Activated CD8-positive, alpha-beta memory T cell treated with anti-CD3 and anti-CD28 coated beads, Interleukin-2, amount 50 U/mL, for 48 hours (primary cell): Measurements from ENCODE around the gene SLC9A3.
"Not testable (repeated sequence)": the region's sequence is repeated elsewhere in the genome, so short reads cannot be mapped to it uniquely, and the experiment has no call there.

Source experiments
- DNase-seq: peaks from one replicate; pipeline ENCODE4 v3.0.0-alpha.2; 2020

The SLC9A3 gene

DNA sequence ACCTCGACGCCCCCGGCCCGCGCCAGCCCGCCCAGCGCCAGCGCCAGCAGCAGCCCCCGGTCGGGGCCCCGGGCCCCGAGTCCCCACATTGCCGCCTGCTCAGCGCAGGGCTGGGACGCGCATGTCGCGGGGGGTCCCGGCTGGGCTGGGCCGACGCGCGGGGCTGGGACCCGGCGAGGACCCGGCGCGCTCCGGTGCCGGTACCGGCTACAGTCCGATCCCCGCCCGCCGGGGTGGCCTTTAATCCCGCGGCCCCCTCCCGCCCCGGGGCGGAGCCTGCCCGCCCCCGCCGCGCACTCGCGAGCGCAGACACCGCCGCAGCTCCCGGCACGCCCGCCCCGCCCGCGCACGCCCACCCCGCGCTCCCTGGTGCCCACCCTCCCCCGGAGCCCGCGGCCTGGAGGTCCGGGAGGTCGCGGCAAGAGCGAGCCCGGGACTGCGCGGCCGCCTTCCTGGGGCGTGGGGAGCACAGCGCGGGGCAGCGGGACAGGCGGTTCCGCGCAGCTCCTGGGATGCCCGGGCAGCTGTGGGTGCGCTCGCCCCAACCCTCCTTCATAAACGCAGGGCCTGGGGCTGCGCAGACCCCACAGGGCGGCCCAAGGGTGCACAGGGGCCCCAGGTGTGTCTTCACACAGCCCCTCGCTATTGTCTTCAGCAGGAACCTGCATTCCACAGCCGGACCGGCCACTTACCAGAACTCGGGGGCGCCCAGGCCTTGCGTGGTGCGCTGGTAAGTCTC is at the start of gene SLC9A3:
Gene SLC9A3 (minus strand): TSS at position 216 of the 739 bp plus-strand sequence.
- no peak for DNase-seq

DNA sequence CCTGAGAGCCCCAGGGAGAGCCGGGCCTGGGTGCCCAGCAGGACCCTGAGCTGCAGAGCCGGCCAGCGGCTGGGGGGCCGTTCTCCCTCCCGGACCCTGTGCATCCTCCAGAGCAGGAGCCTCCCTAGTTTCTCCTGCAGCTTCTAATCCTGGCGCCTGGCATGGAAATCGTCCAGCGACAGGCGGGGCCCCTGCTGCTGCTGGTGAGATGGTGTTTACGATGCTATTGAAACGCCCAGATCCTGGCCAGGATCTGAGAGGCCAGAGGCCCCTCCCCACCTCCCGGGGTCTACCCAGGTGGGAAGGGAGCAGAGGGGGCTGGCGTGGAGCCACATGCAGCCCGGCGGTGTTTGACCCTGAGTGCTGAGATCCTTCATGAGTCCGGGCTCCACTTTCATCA is 49.7 kb upstream of the SLC9A3 start:
- DNase-seq: peak; percentile 36

DNA sequence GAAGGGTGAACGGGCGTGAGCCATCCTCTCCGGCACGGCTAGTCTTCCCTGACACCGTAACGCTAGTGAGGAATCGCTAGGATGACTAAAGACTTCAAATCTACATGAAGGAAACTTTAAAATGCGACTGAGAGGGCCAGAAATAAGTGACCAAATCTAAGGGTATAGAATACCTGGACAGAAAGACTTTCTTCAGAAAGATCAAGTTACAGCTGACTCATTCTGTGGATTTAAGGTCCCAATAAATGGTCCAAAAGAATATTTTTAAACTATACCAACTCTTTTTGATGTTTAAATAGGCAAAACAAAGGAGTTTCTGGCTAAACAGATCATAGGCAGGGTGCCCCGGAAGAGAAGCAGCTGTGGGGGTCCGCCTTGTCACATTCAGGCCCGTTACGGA is 49.0 kb upstream of the SLC9A3 start:
- DNase-seq: no peak

DNA sequence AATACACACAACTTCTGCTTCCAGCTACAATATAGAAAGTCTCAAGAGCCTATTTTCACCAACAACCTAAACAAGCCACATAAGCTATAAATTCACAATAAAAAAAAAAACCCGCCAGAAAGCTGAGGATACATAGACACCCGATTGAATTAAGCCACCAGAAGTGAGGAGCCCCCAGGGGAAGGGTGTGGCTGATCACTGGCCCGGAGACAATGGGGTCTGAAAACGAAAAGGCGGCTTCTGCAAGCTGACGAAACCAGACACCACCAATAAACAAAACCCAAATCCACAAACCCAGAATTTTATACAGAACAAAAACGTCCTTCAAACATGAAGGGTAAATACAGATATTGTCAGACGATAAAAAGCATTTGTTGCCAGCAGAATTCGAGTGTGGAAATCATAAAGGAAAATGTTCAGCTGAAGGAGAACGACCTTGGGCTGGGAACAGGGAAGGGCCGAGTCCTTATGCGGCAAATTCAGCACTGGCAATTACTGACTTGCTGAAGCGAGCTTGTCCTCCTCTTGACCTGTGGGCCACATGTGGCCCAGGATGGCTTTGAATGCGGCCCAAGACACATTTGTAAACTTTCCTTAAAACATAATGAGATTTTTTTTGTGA is 48.3 kb upstream of the SLC9A3 start:
- no peak for DNase-seq

DNA sequence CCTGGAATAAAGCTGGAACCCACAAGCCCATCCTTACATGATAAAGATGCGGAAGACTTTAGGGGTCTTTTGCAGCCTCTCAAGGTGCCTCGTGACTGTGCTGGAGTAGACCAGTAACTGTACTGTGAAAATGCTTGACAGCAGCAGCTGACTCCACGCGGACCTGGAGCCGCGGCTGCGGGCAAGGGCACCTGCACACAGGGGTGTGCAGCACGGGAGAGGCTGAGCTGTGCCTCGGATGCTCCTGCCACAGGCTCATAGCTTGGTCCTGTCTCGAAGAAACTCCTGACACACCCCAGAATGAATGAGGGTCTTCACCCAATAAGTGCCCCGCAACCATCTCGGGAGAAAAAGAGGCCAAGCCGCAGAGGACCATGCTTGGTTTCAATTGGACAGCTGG is 47.5 kb upstream of the SLC9A3 start:
- peak; percentile 22 for DNase-seq

DNA sequence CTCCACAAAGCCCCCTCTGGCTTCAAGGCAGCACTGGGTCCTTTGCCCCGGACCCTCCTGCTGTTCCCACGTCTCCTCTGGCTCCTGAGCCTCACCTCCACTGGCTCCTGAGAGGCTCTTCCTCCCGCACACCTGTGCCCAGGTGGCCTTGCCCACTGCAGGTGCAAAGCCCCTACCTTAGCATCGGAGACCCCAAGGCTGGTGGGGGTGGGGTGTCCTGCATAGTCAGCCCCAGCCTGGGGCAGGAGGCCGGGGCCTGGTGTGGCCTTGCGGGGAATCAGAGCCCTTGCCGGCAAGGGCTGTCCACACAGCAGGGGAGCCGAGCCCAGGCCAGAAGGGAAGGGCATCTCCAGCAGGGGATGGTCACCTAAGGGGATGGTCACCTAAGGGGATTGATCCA is 46.6 kb upstream of the SLC9A3 start:
- DNase-seq: peak; percentile 33

DNA sequence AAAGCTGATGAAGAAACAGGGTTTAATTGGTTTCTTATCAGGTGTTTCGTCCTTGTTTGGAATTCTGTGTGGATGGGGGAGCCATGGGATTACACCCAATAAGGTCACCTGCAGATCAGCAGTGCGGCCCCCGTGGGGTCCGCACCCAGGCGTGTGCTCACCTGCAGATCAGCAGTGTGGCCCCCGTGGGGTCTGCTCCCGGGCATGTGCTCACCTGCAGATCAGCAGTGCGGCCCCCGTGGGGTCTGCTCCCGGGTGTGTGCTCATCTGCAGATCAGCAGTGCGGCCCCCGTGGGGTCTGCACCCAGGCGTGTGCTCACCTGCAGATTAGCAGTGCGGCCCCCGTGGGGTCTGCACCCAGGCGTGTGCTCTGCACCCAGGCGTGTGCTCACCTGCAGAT is 46.2 kb upstream of the SLC9A3 start:
- no peak for DNase-seq

DNA sequence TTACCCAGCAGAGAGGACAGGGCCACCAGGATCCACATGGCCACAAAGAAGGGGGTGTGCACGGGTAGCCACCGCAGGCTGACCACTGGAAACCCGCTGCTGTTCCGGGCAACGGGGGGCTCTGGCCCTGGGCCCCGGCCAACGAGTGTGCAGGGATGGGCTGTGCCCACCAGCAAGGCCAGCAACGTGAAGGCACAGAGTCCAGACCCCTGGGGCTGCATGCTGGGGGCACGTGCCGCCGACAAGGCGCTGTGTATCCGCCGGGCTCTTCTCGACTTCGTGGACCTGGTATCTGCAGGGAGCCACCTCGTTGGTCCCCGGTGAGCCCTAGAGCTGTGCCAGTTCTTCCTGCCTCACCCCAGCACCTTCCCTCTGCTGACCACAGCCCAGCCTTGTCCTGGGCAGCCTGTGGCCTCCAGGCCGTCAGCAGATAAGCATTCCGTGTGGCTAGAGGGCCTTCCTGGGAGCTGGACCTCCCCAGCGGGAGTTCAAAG is 45.7 kb upstream of the SLC9A3 start:
- DNase-seq: peak; percentile 32

DNA sequence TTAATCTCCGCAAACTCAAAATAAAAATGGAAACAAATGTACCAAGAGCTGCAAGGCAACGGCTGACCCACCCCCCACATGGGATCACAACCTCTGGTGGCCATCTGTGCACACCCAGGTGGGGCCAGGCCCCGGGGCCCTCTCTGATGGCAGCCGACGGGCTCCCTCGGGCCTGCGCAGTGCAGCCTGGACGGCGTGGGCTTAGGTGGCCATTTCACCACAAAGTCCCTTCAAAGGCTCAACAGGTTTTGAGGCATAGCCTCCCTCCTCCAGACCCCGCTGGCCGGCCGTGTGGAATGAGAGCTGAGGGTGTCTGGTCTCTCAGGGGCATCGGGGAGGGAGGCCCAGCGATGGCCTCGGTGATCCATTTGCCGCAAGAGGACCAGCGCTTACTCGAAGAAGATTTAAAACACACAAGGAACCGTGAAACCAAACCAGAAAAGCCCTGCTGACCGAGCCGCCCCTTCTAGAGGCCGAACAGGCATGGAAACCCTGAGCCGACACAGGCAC is 45.2 kb upstream of the SLC9A3 start:
- peak; percentile 22 for DNase-seq

DNA sequence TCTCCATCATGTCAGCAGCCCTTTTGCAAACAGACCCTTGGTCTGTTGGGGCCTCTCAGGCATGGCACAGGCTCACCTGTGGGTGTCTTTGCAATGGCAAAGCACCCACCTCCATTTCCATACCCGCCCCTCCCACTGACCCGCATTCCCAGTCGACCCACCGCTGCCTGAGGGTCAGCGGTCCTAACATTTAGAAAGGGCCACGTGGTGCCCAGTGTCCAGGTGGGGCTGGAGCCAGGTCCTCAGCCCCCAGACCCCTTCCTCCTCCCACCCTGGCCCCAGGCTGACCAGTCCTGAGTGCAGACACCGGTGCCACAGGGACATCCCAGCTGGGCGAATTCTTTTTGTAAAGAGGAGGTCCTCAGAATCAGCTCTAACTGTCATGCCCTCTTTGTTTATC is 44.6 kb upstream of the SLC9A3 start:
- DNase-seq: peak; percentile 34

DNA sequence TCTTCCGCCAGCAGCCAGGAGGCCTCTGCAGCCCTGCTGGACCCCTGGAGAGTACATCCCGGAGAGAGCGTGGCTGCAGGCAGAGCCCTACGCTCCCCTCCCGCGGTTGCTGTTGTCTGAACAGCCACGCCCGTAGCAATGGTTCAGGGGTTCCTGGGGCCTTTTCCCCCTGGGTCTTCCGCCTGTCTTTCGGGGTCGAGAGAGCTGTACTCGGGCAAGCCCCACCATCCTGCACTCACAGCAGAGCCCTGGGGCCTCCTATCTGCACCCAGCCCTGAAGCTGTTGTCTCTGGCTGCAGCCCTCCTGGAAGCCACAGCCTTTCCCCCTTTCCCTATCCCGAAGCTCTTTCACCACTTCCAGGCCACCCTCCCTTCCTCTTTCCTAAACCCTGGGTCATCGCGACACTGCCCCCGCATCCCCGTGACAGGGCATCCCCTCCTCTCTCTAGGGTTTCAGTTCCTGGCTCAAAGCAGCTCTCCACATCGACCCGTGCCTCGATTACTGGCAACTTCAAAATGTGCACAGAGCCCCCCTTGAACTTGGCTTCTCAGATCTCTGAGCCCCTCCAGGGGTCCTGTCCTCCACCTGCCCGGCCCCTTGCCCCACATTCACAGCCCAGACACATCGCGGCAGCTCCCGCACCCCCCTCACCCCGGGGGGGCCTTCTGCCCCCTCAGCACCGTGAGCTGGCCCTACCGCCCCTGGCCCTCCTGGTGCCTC is 44.0 kb upstream of the SLC9A3 start:
- DNase-seq: peak; percentile 45

DNA sequence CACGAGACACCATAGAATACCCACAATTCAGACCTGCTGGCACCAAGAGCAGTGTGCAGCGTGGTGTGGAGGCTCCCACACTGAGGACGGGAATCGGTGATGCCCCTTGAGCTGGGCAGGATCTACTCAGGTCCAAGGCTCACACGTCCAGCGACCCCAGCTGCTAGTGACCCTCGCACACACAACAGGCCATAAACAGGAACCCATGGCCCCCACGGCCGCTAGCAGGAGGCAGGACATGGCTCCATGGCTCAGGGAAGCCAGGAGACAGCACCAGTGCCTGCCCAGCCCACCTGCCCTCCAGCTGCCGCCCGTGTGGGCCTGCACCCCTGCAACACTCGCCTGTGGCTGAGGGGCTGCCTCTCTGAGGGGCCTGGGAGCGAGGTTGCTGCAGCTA is 43.4 kb upstream of the SLC9A3 start:
- DNase-seq: peak; percentile 33

DNA sequence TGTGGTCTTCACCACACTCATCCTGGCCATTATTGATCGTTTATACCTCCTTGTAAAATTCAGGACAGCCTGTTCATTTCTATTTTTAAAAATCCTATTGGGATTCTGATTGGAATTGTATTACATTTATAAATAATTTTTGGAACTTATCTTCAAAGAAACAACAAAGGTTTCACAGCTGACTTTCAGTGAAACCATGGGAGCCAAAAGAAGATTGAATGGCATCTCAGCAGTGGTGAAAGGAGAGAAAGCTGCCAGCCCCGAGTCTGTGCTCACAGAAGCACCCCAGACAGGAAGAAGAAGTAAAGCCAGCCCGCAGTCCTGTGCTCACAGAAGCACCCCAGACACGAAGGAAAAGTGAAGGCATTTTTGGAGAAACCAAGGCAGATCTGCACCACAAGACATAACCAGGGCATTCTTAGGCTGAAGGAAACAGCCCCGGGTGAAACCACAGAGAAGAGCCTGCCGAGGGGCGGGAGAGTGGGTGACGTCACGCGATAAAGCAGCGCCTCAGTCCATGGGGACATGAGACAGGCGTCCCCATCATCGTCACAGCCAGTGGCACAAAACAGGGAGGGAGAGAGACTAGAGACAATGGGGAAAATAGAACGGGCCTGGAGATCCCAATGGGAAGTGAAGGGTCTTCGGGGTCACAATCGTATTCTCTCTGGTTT is 42.5 kb upstream of the SLC9A3 start:
- DNase-seq: peak; percentile 20

DNA sequence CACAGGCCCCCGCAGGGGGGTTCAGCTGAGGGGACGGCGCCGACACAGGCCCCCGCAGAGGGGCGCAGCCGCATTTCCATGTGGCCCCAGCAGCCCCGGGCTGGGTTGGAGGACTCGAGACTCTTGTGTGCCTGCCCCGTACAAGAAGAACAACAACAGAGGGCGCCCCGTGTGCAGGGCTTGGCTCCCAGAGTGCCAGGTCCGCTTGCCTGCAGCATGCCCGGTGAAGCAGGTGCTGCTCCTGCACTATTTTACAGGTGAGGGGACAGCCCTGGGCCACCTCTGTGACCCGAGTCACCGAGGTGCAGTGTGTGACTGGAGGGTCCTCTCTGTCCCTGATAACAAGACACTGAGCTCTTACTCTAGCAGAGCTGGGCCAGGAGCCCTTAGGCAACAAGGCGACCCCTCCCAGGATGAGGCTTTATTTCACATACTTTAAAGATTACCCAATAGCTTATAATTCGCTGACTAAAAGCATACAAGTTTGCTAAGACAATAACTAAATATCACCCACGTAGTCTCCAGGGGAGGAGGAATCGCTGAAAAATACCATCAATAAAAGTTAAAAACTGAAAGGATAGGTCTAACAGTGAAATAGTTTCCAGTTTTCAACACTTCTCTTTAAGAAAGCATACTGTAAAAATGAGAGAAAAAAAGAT is 41.7 kb upstream of the SLC9A3 start:
- peak; percentile 48 for DNase-seq

DNA sequence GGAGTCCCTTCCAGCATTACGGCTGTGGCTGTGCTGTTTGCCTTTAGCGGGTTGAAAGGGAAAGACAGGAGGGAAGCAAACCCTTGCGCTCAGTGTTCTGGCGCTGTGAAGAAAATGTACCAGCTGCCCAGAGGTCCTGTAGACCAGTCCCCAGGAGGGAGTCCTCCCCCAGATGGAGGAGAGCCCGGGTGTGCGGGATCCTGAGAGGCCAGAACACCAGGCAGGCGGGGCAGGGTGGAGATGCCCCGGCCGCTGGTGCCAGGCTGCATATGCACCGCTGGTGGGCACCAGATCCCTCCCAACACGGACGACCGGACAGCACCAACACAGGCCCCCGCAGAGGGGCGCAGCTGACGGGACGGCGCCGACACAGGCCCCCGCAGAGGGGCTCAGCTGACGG is 37.2 kb upstream of the SLC9A3 start:
- DNase-seq: no peak

DNA sequence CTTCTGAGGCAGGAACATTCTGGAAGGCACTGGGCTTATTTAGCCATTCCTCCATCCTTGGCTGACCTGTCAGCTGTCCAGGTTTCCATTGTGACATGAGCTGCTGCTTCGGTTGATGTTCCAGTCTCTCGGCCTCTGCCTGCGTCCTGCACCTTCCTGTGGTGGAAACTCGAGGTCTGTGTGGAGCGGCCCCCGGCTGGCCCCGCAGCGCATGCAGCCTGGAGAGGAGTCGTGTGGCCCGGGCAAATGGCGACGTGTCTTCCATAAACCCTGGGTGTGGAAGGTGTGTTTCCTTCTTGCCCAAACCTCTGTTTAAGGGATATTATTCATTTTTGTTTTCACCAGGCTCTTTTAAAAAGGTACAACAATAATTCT is 36.5 kb upstream of the SLC9A3 start:
- no peak for DNase-seq

DNA sequence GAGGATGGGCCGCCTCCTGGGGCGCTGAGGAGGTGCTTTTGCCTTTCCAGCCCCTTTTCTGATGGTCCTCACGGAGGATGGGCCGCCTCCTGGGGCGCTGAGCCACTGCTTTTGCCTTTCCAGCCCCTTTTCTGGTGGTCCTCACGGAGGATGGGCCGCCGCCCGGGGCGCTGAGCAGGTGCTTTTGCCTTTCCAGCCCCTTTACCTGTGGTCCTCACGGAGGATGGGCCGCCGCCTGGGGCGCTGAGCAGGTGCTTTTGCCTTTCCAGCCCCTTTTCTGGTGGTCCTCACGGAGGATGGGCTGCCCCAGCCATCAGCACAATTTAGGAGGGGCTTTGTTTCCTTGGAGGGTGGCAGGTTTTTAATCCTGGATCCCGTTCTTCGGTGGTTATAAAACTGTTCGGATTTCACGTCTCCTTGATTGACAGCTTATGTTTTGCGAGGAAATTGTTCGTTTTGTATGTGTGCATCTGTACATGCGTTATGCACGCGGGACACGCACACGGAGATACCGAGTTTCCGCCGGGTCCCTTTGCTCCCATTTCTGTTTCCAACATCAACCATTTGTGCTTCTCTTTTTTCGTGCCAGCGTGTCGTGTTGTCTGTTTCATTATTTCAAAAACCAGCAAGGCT is 34.7 kb upstream of the SLC9A3 start:
- peak; percentile 34 for DNase-seq

DNA sequence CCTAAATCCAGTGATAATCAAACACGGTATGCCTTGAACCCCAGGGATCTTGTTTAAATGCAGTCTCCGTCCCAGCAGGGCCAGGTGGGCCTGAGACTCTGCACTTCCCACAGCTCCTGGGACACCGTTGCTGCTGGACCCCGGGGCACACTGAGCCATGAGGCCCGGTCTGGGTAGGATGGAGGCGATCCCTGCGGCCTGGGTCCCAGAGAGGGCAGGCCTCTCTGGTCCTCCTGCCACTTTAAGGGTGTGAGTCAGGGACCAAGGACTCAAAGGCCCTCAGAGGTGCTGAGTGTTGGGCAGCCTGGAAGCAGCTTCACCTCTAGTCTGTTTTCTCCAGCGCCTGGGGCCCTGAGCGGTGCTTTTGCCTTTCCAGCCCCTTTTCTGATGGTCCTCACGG is 34.1 kb upstream of the SLC9A3 start:
- peak; percentile 22 for DNase-seq

DNA sequence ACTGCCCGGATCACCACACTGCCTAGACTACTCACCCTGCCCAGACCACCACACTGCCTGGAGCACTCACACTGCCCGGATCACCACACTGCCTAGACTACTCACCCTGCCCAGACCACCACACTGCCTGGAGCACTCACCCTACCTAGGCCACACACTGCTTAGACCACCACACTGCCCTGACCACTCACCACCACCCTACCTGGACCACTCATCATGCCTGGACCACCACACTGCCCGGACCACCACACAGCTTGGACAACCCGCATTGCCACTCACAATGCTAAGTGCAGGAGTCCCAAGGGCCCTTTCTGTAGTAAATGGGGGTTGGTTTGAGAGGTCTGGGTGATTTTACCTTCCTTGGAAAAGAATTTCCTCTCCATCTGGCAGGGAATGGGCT is 33.7 kb upstream of the SLC9A3 start:
- not testable (repeated sequence) for DNase-seq

DNA sequence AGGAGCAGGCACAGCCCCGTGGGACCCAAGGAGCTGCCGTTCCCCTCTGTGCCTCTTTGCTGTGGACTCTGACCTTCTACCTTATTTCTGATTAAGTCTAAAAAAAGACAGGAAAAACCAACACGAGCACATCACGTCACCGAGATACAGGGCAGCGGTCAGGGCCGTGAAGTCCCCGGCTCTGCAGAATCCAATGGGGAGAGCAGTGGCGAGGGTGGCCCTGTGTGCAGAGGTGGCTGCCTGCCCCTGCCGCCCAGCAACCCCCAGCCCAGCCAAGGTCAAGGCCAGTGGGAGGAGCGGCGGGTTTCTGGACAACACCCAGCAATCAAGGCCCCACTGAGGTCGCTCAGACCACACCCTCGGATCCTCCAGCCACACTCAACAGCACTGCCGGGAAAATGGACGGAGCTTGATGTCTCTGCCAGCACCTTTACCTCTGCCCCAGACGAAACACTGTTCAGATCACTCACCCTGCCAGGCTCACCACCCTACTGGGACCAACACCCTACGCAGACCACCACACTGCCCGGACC is 32.7 kb upstream of the SLC9A3 start:
- peak; percentile 40 for DNase-seq

DNA sequence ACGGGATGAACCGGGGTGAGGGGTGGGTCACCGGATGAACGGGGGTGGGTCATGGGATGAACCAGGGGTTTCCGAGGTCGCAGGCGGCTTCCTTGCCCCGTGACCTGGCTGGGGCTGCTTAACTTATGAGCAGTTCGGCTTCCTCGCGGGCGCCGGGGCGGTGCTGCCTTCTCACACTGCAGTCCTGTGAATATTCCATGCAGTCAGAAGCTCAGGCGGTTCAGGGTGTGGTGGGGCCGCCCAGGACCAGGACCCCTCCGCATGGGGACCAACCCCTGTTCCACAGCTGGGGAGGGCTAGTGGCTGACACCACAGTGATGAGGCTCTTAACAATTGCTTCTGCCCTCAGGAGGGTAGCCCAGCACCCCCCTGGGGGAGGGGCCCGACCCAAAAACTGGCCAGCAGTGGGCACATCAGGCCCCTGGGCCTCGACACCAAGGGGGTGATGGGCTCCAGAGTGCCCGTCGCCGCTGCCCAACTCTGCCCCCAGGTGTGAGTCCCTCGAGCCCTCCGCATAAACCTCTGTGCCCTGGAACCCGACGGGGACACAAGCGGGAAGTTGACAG is 30.9 kb upstream of the SLC9A3 start:
- DNase-seq: peak; percentile 47
